ENCODE measurements around the gene EXD3.

GRCh38 chr9:137302449-137303150 is 120.4 kb downstream of the EXD3 start:
- TF ChIP-seq NPAS2 (CRISPR knock-in tag; IDR thresholded peaks at IDR 0.05; ENCODE audit: borderline replicate concordance) (no peak), USF2 (IDR thresholded peaks at IDR 0.05) (no peak), CTCF (IDR thresholded peaks at IDR 0.05) (peak; percentile 90), POLR2AphosphoS2 (conservative IDR thresholded peaks at IDR 0.05; ENCODE audit: low read length) (no peak), CEBPB (IDR thresholded peaks at IDR 0.05) (no peak), MAX (IDR thresholded peaks at IDR 0.05) (no peak), TFCP2L1 (CRISPR knock-in tag; IDR thresholded peaks at IDR 0.05) (no peak), ELK1 (IDR thresholded peaks at IDR 0.05; ENCODE audit: low read depth, low read length) (no peak), ZFP36 (IDR thresholded peaks at IDR 0.05; ENCODE audit: borderline replicate concordance, partially characterized antibody) (no peak), RAD21 (conservative IDR thresholded peaks at IDR 0.05 in 1 of 2, IDR thresholded peaks at IDR 0.05 in 1 of 2) (peak; percentile 16 to 40; a peak in 3 of 5 replicates), POLR2A (IDR thresholded peaks at IDR 0.05; ENCODE audit: low read length) (no peak), CBX8 (IDR thresholded peaks at IDR 0.05) (no peak), SMC3 (IDR thresholded peaks at IDR 0.05) (peak; percentile 51)
